IPS DF 6.9 (cell line): ENCODE results near the gene FLRT3.

Experiments
- DNase-seq: peaks from one replicate; pipeline ENCODE4 v3.0.0-alpha.2; 2013; ENCODE audit warnings: low read depth, low spot score
- H3K27ac ChIP-seq: one replicate; pipeline ENCODE4 v1.5.1; 2013; ENCODE audit warnings: low read length, control low read depth
- H3K27me3 ChIP-seq: 2 replicates; pipeline ENCODE4 v1.6.1; 2013; ENCODE audit warnings: mild to moderate bottlenecking, low read length; ENCODE audit not compliant: control insufficient read depth, insufficient read depth
- H3K36me3 ChIP-seq: 2 replicates; pipeline ENCODE4 v1.6.1; 2013; ENCODE audit warnings: low read length; ENCODE audit not compliant: control insufficient read depth, insufficient read depth
- H3K4me1 ChIP-seq: 2 replicates; pipeline ENCODE4 v1.6.1; 2013; ENCODE audit warnings: low read length; ENCODE audit not compliant: control insufficient read depth, insufficient read depth
- H3K4me3 ChIP-seq: 2 replicates; pipeline ENCODE4 v1.5.1; 2013; ENCODE audit warnings: mild to moderate bottlenecking, low read length
- H3K9me3 ChIP-seq: 2 replicates; pipeline ENCODE4 v1.6.1; 2013; ENCODE audit warnings: low read length, inconsistent platforms; ENCODE audit not compliant: control insufficient read depth, insufficient read depth
- WGBS: extraction: QIAGEN DNeasy Blood & Tissue Kit; methylation state at CpG from one replicate; pipeline ENCODE4 v1.1.7; 2013; ENCODE audit warnings: mixed read lengths, missing lambda C conversion rate; ENCODE audit not compliant: insufficient read length, insufficient coverage; 5-methylcytosine and 5-hydroxymethylcytosine counted together

The FLRT3 gene

GRCh38 chr20:14337400-14338171 is at the start of gene FLRT3:
TSS of gene FLRT3 (minus strand) at chr20:14337612. CDS start at chr20:14327506, 10,106 bp downstream.
- peak within 1 kb of the TSS; percentile 34; the same call in 1 of the 2 replicates for H3K4me3 ChIP-seq

DNA sequence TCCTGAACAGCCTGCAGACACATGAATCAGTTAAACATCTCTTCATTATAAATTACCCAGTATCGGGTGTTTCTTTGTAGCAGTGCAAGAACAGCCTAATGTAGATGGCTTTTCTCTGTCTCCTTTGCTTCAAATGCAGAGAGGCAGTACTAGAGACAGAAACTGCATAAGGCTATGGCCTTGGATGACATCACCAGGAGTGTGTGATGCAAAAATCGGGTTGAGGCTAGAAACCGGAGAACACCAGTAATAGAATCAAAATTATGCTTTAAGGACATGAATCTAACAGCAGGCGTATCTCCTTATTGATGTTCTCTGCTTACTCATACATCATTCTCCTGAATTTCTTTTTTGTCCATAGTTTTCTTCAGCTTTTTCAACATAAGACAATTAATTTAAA is 49.3 kb upstream of the FLRT3 start:
- Histone ChIP-seq H3K4me3 (no peak overlapping the region), H3K9me3 (no peaks in the 10 kb centered on the region), H3K27me3 (no peaks in the 10 kb centered on the region), H3K27ac (no peak overlapping the region), H3K4me1 (no peaks in the 10 kb centered on the region), H3K36me3 (no peaks in the 10 kb centered on the region)
- WGBS = no CpG with 5 or more reads among the region's 4 CpGs
- no peak for DNase-seq

More at GRCh38 chr20:14337400-14338171, at the start of gene FLRT3:
- no peaks in the 10 kb centered on the region for H3K27me3 ChIP-seq
- DNase-seq = peak; percentile 75
- no peaks in the 10 kb centered on the region for H3K9me3 ChIP-seq
- 0 out of 2 replicates have a peak, but pooled peaks cover 1% of the 10 kb centered on the region for H3K4me1 ChIP-seq
- no CpG with 5 or more reads among the region's 12 CpGs for WGBS
- no peaks in the 10 kb centered on the region for H3K36me3 ChIP-seq
- no peak within 1 kb of the TSS for H3K27ac ChIP-seq

DNA sequence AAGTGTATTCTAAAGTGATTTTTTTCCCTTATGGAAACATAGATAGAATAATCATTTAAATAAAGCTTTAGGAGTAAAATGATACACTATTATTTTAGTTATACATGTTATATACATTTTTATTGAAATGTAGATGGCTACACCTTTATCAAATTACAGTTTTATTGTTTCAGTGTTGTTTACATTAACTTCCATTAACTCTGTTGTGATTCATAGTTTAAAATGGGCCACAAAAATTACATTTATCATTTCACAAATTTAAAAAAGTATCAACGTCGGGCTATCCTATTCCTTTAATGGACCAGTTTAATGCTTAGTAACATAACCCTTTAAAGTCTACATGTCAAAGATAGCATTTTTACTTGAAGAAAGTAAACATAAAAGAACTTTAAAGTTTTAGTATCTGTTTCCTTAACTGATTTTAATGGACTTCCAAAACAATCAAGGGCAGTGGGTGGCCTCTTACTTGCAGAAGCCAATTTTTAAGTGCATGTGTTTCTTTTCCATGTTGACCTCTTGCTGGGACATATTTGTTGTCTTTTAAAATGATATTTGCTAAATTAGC is 47.8 kb upstream of the FLRT3 start:
- DNase-seq = no peak
- Histone ChIP-seq H3K4me3 (no peak overlapping the region), H3K36me3 (no peaks in the 10 kb centered on the region), H3K9me3 (no peaks in the 10 kb centered on the region), H3K4me1 (no peaks in the 10 kb centered on the region), H3K27ac (no peak overlapping the region), H3K27me3 (no peaks in the 10 kb centered on the region)
- WGBS = no CpG with 5 or more reads among the region's 2 CpGs

- no CpG with 5 or more reads among the region's 1 CpG for WGBS
- DNase-seq = no peak
- no peak overlapping the region for H3K27ac ChIP-seq
Observed at GRCh38 chr20:14384416-14385175, 47.2 kb upstream of the FLRT3 start.

GRCh38 chr20:14383335-14383734 is 45.9 kb upstream of the FLRT3 start:
- no peak for DNase-seq
- Histone ChIP-seq H3K27me3 (no peaks in the 10 kb centered on the region), H3K27ac (no peak overlapping the region), H3K4me1 (no peaks in the 10 kb centered on the region), H3K4me3 (no peak overlapping the region), H3K9me3 (no peaks in the 10 kb centered on the region), H3K36me3 (no peaks in the 10 kb centered on the region)
- no CpG with 5 or more reads among the region's 5 CpGs for WGBS

More at GRCh38 chr20:14384416-14385175, 47.2 kb upstream of the FLRT3 start:
- Histone ChIP-seq H3K36me3 (no peaks in the 10 kb centered on the region), H3K27me3 (no peaks in the 10 kb centered on the region), H3K4me3 (no peak overlapping the region), H3K4me1 (no peaks in the 10 kb centered on the region), H3K9me3 (no peaks in the 10 kb centered on the region)

- no peaks in the 10 kb centered on the region for H3K36me3 ChIP-seq
- DNase-seq = no peak
- no peaks in the 10 kb centered on the region for H3K9me3 ChIP-seq
- no peaks in the 10 kb centered on the region; the same call in 1 of the 2 replicates for H3K4me1 ChIP-seq
- H3K27ac ChIP-seq = no peak overlapping the region
- no peak overlapping the region for H3K4me3 ChIP-seq
- H3K27me3 ChIP-seq = no peaks in the 10 kb centered on the region
Observed at GRCh38 chr20:14378326-14378725, 40.9 kb upstream of the FLRT3 start.

GRCh38 chr20:14375416-14375985 is 38.1 kb upstream of the FLRT3 start:
- Histone ChIP-seq H3K4me1 (no peaks in the 10 kb centered on the region; the same call in 1 of the 2 replicates), H3K9me3 (no peaks in the 10 kb centered on the region), H3K36me3 (no peaks in the 10 kb centered on the region), H3K4me3 (no peak overlapping the region), H3K27ac (no peak overlapping the region), H3K27me3 (no peaks in the 10 kb centered on the region)
- no CpG with 5 or more reads among the region's 4 CpGs for WGBS
- no peak for DNase-seq

DNA sequence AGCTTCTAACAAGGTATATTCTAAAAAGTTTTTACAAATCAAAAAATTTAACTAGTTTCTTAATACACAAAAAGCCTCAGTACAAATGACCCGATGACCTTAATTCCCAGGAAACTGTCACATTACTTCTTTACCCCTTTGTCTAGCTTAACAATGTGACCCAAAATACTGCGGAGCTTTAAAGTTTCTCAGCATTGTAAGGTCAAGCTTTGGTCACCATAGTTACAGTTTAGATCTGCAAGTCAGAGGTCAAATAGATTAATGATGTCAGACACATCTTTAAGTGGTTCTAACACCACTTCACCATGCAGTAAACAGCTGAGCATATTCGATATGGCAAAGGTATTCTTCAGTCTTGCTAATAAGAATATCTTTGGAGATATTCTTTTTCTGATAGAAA is 36.8 kb upstream of the FLRT3 start:
- Histone ChIP-seq H3K4me1 (no peaks in the 10 kb centered on the region; the same call in 1 of the 2 replicates), H3K27me3 (no peaks in the 10 kb centered on the region), H3K36me3 (no peaks in the 10 kb centered on the region), H3K27ac (no peak overlapping the region), H3K9me3 (no peaks in the 10 kb centered on the region), H3K4me3 (no peak overlapping the region)
- no peak for DNase-seq
- no CpG with 5 or more reads among the region's 3 CpGs for WGBS

- Histone ChIP-seq H3K27me3 (no peaks in the 10 kb centered on the region), H3K4me1 (no peaks in the 10 kb centered on the region), H3K36me3 (no peaks in the 10 kb centered on the region), H3K4me3 (no peak overlapping the region), H3K9me3 (no peaks in the 10 kb centered on the region), H3K27ac (no peak overlapping the region)
- no CpG with 5 or more reads among the region's 3 CpGs for WGBS
- no peak for DNase-seq
Observed at GRCh38 chr20:14361509-14362345, 24.3 kb upstream of the FLRT3 start.

DNA sequence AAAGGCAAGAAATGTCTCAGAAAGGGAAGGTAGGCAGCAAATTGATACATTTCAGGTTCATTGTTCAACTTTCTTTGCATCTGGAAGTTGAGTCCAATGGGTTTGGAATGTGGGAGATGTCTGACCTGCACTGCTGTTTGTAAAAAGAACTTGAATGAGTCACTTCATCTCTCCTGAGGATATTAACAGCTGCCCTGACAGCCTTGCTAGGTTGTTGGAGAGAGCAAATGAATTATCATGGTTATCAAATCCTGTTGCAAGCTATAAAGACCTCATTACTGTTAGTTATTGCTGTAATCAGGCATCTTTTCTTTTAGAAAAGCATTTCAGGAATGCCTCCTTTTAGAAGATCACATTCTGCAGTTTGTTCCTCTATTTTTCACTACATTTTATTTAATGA is 23.0 kb upstream of the FLRT3 start:
- H3K4me3 ChIP-seq = no peak overlapping the region
- no peaks in the 10 kb centered on the region for H3K9me3 ChIP-seq
- 0 out of 2 replicates have a peak, but pooled peaks cover 1% of the 10 kb centered on the region for H3K4me1 ChIP-seq
- H3K27ac ChIP-seq = no peak overlapping the region
- H3K27me3 ChIP-seq = no peaks in the 10 kb centered on the region
- DNase-seq = no peak
- no peaks in the 10 kb centered on the region for H3K36me3 ChIP-seq
